ENCODE data around the gene KIR2DL1.
"Not testable (repeated sequence)": the region's sequence is repeated elsewhere in the genome, so short reads cannot be mapped to it uniquely, and the experiment has no call there.

The KIR2DL1 gene

DNA sequence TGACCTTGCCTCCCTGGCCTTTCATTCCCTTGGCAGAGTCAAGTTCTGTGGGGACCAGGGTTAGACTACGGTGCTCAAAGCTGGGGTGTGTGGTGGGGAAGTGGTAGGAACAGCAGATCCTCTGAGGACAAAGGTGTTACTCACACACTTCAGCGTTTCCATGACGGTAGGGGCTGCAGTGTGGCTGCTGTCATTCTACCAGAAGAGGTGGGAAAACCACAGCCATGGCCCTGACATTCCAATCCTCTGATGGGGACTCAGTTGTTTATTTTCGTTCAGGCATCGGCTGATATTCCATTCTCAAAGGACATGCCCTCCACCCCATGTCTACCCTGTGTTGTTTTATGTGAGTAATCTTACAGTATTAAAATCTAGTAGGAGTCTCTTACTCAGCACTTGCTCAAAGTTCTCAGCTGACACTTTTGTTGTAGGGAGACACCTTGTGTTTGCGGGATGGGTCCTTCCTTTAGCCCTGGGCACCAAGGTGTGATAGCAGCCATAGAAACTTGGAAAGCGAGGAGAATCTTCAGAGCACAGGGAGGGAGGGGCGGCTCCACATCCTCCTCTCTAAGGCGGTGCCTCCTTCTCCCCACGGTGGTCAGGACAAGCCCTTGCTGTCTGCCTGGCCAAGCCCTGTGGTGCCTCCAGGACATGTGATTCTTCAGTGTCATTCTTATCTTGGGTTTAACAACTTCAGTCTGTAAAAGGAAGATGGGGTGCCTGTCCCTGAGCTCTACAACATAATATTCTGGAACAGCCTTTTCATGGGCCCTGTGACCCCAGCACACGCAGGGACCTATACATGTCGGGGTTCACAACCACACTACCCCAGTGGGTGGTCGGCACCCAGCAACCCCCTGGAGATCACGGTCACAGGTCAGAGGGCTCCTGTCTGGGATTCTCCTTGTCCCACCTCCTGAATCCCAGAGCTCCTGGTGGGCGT, 1.7 kb downstream of the KIR2DL1 start:
- not testable (repeated sequence) for DNase-seq (ENCODE audit: low read depth in 2 of 2)

DNA sequence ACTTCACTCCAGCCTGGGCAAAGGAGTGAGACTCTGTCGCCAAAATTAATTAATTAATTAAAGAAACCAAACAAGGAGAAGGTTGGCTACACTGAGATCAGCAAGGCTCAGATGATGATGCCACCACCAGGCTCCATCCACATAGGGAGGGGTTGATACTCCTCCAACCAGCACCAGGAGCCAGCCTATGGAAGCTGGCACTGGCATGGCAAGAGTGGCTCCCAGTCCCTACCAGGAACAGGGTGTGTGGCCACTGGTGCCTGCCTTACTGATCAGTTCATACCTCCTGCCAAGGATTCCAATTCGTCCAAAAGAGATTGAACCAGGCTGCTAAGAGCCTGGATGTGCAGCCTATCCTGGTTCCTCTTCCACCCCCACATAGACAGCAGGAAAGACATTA, 3.1 kb downstream of the KIR2DL1 start:
- DNase-seq (ENCODE audit: low read depth in 2 of 2) = not testable (repeated sequence)

DNA sequence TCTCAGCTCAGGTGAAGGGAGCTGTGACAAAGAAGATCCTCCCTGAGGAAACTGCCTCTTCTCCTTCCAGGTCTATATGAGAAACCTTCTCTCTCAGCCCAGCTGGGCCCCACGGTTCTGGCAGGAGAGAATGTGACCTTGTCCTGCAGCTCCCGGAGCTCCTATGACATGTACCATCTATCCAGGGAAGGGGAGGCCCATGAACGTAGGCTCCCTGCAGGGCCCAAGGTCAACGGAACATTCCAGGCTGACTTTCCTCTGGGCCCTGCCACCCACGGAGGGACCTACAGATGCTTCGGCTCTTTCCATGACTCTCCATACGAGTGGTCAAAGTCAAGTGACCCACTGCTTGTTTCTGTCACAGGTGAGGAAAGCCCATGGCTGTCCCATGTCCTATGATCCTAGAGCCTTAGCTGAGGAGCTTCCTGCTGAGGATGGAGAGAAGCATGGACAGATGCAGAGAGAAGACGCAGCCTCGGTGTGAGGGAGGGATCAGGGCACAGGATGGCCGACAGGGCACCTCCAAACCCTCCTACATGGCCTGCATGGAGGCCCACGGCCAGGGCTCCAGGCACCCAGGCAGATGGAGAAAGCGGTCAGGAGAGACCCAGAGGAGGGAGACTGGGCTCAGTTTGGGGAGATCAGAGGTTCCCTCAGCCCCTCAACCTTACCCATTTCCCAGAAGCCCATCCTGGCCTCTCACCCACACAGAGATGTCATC, 5.7 kb downstream of the KIR2DL1 start:
- DNase-seq (ENCODE audit: low read depth in 2 of 2) = not testable (repeated sequence)

GRCh38 chr19:54775830-54776229, 6.2 kb downstream of the KIR2DL1 start:
- not testable (repeated sequence) for DNase-seq (ENCODE audit: low read depth in 2 of 2)

GRCh38 chr19:54777851-54778250, 8.3 kb downstream of the KIR2DL1 start:
- not testable (repeated sequence) for DNase-seq (ENCODE audit: low read depth in 2 of 2)

DNA sequence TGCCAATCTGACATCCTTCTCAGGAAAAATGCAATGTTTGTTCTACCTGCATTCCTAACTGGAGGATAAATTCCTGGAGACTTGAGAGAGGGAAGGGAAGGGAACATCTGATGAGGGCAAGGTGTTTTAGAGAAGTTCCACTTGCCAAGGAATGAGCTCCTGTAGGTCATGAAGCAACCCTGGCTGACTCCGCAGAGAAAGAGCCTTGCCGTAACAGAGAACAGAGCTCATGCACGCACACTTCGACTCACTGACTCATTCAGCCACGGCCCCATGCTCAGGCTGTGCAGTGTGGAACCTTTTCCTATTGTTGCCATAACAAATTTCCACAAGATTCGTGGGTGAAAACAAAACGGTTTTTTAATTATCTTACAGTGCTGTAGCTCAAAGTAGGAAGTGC, 9.3 kb downstream of the KIR2DL1 start:
- not testable (repeated sequence) for DNase-seq (ENCODE audit: low read depth in 2 of 2)

DNA sequence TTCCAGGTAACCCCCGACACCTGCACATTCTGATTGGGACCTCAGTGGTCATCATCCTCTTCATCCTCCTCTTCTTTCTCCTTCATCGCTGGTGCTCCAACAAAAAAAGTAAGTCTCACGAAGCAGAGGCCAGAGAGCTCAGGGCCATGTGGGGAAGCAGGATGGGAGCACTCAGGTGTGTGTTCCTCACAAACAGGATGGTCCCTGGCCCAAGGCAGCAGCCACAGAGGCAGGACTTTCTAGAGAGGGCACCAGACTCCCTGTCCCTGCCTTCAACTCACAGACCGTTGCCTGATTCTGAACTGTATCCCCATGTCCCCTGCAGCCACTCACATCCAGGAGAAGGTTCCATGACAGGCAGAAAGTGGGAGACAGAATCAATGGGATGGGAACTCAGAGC, 13.3 kb downstream of the KIR2DL1 start:
- not testable (repeated sequence) for DNase-seq (ENCODE audit: low read depth in 2 of 2)

DNA sequence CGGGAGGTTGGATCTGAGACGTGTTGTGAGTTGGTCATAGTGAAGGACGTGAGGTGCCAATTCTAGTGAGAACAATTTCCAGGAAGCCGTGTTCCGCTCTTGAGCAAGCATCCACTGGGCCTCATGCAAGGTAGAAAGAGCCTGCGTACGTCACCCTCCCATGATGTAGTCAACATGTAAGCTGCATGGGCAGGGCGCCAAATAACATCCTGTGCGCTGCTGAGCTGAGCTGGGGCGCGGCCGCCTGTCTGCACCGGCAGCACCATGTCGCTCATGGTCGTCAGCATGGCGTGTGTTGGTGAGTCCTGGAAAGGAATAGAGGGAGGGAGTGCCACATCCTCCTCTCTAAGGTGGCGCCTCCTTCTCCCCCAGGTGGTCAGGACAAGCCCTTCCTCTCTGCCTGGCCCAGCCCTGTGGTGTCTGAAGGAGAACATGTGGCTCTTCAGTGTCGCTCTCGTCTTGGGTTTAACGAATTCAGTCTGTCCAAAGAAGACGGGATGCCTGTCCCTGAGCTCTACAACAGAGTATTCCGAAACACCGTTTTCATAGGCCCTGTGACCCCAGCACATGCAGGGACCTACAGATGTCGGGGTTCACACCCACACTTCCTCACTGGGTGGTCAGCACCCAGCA, 16.6 kb downstream of the KIR2DL1 start:
- DNase-seq (ENCODE audit: low read depth in 2 of 2) = not testable (repeated sequence)

- not testable (repeated sequence) for DNase-seq (ENCODE audit: low read depth in 2 of 2)
Observed at GRCh38 chr19:54788154-54788553, 18.6 kb downstream of the KIR2DL1 start.

DNA sequence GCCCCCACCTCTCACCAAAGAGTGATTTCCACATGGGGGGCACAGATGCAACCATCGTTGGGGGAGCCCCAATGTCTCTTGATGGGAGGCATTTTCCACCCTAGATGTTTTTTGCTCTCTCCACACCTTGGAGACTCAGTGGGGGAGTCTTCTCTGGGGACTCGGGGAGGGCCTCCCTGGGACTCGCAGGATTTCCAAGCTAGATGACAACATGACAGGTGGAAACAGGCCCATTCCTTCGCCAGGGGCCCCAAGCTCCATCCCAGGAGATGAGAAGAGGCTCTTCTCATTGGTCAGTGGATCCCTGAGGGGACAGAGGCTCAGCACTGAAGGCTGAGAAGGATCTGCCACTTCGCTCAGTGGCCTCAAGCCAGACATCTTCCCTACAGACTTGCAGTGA, 21.1 kb downstream of the KIR2DL1 start:
- DNase-seq (ENCODE audit: low read depth in 2 of 2) = no peak

GRCh38 chr19:54791476-54791875, 21.9 kb downstream of the KIR2DL1 start:
- no peak for DNase-seq (ENCODE audit: low read depth in 2 of 2)

DNA sequence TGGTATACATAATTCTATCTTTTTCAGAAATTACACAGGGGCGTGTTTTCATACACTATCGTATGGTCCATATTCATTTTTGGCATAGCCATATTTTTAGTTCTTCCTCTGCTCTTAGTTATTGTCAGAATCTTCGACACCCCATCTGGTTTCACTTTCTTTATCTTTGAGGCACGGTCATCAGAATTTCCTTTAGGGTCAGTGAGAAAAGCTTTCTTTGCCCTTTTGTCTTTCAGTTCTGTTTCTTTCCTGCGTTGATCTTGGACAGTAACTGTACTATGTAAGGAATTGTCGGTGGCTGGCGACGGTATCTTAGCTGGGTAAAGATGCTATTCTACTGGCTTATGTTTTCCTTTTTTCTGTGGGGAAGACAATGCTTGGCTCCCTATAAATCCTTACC, 23.2 kb downstream of the KIR2DL1 start:
- no peak for DNase-seq (ENCODE audit: low read depth in 2 of 2)

- DNase-seq (ENCODE audit: low read depth in 2 of 2) = no peak
Observed at GRCh38 chr19:54795758-54796157, 26.2 kb downstream of the KIR2DL1 start.

- DNase-seq (ENCODE audit: low read depth in 2 of 2) = no peak
Observed at GRCh38 chr19:54803410-54803809, 33.8 kb downstream of the KIR2DL1 start, which contains the start of gene KIR2DL4. KIR2DL4 (plus strand) TSS chr19:54803610; CDS start chr19:54803652, 42 bp downstream.

DNA sequence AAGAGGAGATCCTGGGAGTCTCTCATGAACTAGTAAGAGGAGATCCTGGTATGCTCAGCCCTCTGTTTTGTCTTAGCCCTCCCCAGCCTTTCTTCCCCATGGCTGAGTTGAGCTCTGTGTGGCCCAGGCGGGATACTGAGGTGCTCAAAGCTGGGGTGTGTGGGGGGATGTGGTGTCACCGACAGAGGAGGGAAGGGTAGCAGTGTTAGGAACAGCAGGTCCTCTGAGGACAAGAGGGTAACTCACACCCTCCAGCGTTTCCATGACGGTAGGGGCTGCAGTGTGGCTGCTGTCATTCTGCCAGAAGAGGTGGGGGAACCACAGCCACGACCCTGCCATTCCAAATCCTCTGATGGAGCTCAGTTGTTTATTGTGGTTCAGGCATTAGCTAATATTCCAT, 34.5 kb downstream of the KIR2DL1 start:
- DNase-seq (ENCODE audit: low read depth in 2 of 2) = no peak

- no peak for DNase-seq (ENCODE audit: low read depth in 2 of 2)
Observed at GRCh38 chr19:54804571-54804970, 35.0 kb downstream of the KIR2DL1 start.

DNA sequence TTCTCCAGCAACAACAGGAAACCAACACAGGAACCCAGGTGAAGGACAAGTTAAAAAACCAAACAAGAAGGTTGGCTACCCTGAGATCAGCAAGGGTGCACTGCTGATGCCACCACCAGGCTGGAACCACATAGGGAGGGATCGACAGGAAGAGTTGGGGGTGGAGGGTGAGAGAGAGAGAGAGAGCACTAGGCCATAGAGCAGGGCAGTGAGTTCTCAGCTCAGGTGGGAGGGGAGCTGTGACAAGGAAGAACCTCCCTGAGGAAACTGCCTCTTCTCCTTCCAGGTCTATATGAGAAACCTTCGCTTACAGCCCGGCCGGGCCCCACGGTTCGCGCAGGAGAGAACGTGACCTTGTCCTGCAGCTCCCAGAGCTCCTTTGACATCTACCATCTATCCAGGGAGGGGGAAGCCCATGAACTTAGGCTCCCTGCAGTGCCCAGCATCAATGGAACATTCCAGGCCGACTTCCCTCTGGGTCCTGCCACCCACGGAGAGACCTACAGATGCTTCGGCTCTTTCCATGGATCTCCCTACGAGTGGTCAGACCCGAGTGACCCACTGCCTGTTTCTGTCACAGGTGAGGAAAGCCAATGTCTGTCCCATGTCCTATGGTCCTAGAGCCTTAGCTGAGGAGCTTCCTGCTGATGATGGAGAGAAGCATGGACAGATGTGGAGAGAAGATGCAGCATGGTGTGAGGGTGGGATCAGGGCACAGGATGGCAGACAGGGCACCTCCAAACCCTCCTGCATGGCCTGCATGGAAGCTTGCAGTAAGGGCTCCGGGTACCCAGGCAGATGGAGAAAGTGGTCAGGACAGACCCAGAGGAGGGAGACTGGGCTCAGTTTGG, 36.3 kb downstream of the KIR2DL1 start:
- no peak for DNase-seq (ENCODE audit: low read depth in 2 of 2)

- DNase-seq (ENCODE audit: low read depth in 2 of 2) = no peak
Observed at GRCh38 chr19:54806516-54806838, 36.9 kb downstream of the KIR2DL1 start.

DNA sequence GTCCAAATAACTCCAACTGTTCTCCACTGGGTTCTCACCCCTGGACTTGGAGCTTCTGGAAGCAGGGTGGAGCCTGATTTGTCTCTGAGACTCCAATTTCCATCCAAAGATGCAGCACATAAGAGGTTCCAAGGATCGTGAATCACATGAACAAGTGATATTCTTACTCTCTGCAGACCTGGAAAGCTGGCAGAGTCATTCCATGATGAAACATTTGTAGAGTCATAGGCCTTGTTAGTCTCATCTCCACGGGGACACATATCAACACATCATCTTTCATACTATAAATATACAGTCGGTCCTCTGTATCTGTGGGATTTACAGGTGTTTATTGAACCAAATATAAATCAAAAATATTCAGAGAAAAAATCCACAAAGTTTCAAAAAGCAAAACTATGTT, 45.0 kb downstream of the KIR2DL1 start:
- DNase-seq (ENCODE audit: low read depth in 2 of 2) = not testable (repeated sequence)

DNA sequence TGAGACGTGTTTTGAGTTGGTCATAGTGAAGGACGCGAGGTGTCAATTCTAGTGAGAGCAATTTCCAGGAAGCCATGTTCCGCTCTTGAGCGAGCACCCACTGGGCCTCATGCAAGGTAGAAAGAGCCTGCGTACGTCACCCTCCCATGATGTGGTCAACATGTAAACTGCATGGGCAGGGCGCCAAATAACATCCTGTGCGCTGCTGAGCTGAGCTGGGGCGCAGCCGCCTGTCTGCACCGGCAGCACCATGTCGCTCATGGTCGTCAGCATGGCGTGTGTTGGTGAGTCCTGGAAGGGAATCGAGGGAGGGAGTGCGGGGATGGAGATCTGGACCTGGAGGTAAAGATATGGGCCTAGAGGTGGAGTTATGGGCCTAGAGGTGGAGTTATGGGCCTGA, 46.7 kb downstream of the KIR2DL1 start, which contains the start of gene KIR3DL1:
KIR3DL1 (plus strand) TSS at position 218 of the 400 bp plus-strand sequence.
- not testable (repeated sequence) for DNase-seq (ENCODE audit: low read depth in 2 of 2)
